SK-N-SH (cell line): Measurements from ENCODE around the gene PSMC5. TPM values are rescaled to one million over a fixed set of nuclear protein-coding genes. Genes with fewer than 3 reads are reported as not detected.

ENCODE experiments used
- CTCF ChIA-PET: fragments of 300-600, 350-600 bp; formaldehyde crosslinking; extraction: SDS; loops from one replicate; lab custom pipeline; 2021; lab: Yijun Ruan, JAX
- POLR2A ChIA-PET: fragments of 350-600 bp; sonication (Branson Sonifier 250); formaldehyde crosslinking; extraction: SDS; loops from one replicate; lab custom pipeline; 2020; ENCODE audit warnings: antibody characterized with exemption, inconsistent platforms; lab: Yijun Ruan, JAX
- DNase-seq: peaks from one replicate; pipeline ENCODE4 v3.0.0; 2012
- H2AFZ ChIP-seq: fragments of 200-600 bp; sonication (generic); 2 replicates; pipeline ENCODE4 v1.8.1; 2016; ENCODE audit warnings: antibody characterized with exemption, mild to moderate bottlenecking, low read depth
- H3F3A ChIP-seq: fragments of 200-600 bp; sonication (generic); replicated peaks from 2 replicates; pipeline ENCODE3; 2016; ENCODE audit warnings: antibody characterized with exemption, mild to moderate bottlenecking; ENCODE audit not compliant: insufficient read depth
- H3K27ac ChIP-seq, 2 experiments: fragments of 200-500 bp in 1 of 2; fragments of 200-600 bp in 1 of 2; sonication (Bioruptor generic) in 1 of 2; sonication (generic), shearing (Covaris generic) in 1 of 2; 2 replicates each; pipeline versions ENCODE4 v1.5.1 to v1.6.1; 2014 to 2016; ENCODE audit warnings: low read depth in 2 of 2, inconsistent platforms in 1 of 2, low read length in 1 of 2, mild to moderate bottlenecking in 1 of 2, mixed read lengths in 1 of 2
- H3K27me3 ChIP-seq: fragments of 200-600 bp; sonication (generic), shearing (Covaris generic); 2 replicates; pipeline ENCODE4 v1.6.1; 2016; ENCODE audit warnings: mixed run types; ENCODE audit not compliant: insufficient read depth
- H3K36me3 ChIP-seq, 2 experiments: fragments of 200-500 bp in 1 of 2; fragments of 200-600 bp in 1 of 2; sonication (Bioruptor generic) in 1 of 2; sonication (generic) in 1 of 2; replicated peaks in 1 of 2; 2 replicates each; pipeline versions ENCODE3 to v1.5.1; 2014 to 2016; ENCODE audit warnings: low read length in 1 of 2, mild to moderate bottlenecking in 1 of 2; ENCODE audit not compliant: insufficient read depth in 2 of 2, control insufficient read depth in 1 of 2
- H3K4me1 ChIP-seq, 2 experiments: fragments of 200-500 bp in 1 of 2; fragments of 200-600 bp in 1 of 2; sonication (Bioruptor generic) in 1 of 2; sonication (generic), shearing (Covaris generic) in 1 of 2; 2 replicates each; pipeline versions ENCODE4 v1.5.1 to v1.6.1; 2014 to 2016; ENCODE audit warnings: low read depth in 1 of 2, low read length in 1 of 2, mixed run types in 1 of 2; ENCODE audit not compliant: insufficient read depth in 2 of 2, control insufficient read depth in 1 of 2
- H3K4me2 ChIP-seq: fragments of 200-600 bp; sonication (generic), shearing (Covaris generic); 2 replicates; pipeline ENCODE4 v1.6.1; 2017; ENCODE audit warnings: mixed run types
- H3K4me3 ChIP-seq, 2 experiments: fragments of 200-500 bp in 1 of 2; fragments of 200-600 bp in 1 of 2; sonication (Bioruptor generic) in 1 of 2; sonication (generic), shearing (Covaris generic) in 1 of 2; 2 replicates each; pipeline versions ENCODE4 v1.5.1 to v1.8.1; 2014 to 2016; ENCODE audit warnings: low read depth in 2 of 2, inconsistent platforms in 1 of 2, low read length in 1 of 2, mild to moderate bottlenecking in 1 of 2, mixed read lengths in 1 of 2, moderate library complexity in 1 of 2
- H3K79me2 ChIP-seq: fragments of 200-600 bp; sonication (generic); 2 replicates; pipeline ENCODE4 v1.8.1; 2017; ENCODE audit warnings: mild to moderate bottlenecking; ENCODE audit not compliant: insufficient read depth
- H3K9ac ChIP-seq: fragments of 200-600 bp; sonication (generic); 2 replicates; pipeline ENCODE4 v1.6.1; 2017; ENCODE audit warnings: mixed run types
- H3K9me2 ChIP-seq: fragments of 200-600 bp; sonication (generic); 2 replicates; pipeline ENCODE4 v1.6.1; 2017; ENCODE audit warnings: mixed run types
- H3K9me3 ChIP-seq: fragments of 200-600 bp; sonication (generic); 2 replicates; pipeline ENCODE4 v1.6.1; 2017; ENCODE audit warnings: mixed run types, mild to moderate bottlenecking, moderate library complexity
- H4K20me1 ChIP-seq: fragments of 200-600 bp; sonication (generic); 2 replicates; pipeline ENCODE4 v1.6.1; 2017; ENCODE audit warnings: mild to moderate bottlenecking, mixed run types; ENCODE audit not compliant: insufficient read depth
- CHD2 ChIP-seq: fragments of 150-350 bp; IDR thresholded peaks from 2 replicates; pipeline ENCODE4 v1.6.1; 2018; ENCODE audit warnings: low read length; ENCODE audit not compliant: partially characterized antibody
- GATA2 ChIP-seq: sonication (generic); formaldehyde crosslinking; IDR thresholded peaks from 2 replicates; pipeline ENCODE4 v1.5.0; 2020; ENCODE audit warnings: mild to moderate bottlenecking, missing genetic modification reagents
- REST ChIP-seq: IDR thresholded peaks from 2 replicates; pipeline ENCODE4 v1.6.1; 2012; ENCODE audit warnings: mild to moderate bottlenecking, low read depth, low read length, moderate library complexity
- ZBTB33 ChIP-seq: IDR thresholded peaks from 2 replicates; pipeline ENCODE4 v1.4.0; 2012; ENCODE audit warnings: low read depth, borderline replicate concordance
- WGBS: methylation state at CpG from one replicate; pipeline ENCODE4 v1.1.6; 2017; ENCODE audit warnings: low lambda C conversion rate; 5-methylcytosine and 5-hydroxymethylcytosine counted together
- polyA plus RNA-seq, 3 experiments: library from polyadenylated mRNA; depleted of rRNA; stranded (reverse); fragments of >200 nt; gene quantifications; 2 replicates each; pipeline ENCODE4 v1.2.3, GENCODE V29; 2012

The PSMC5 gene
- polyA plus RNA-seq, 1 of the 3 experiments (the other 2 are of a cell fraction): 424 TPM

- no peak for TF ChIP-seq REST
- TF ChIP-seq ZBTB33: no peak
Observed at GRCh38 chr17:63809970-63810369, 17.3 kb upstream of the PSMC5 start (continued).

GRCh38 chr17:63816123-63816522 lies 11.1 kb upstream of the PSMC5 start:
- H3K9me2 ChIP-seq: no peaks in the 10 kb centered on the region
- H3K4me1 ChIP-seq: no peaks in the 10 kb centered on the region; a peak in 1 of 4 replicates
- H4K20me1 ChIP-seq: peaks cover 23% of the 10 kb centered on the region; the same call in 1 of the 2 replicates
- CTCF ChIA-PET: interaction anchor here (1.1 to 2.2 kb wide), 6 partner anchors 10 to 120 kb away, joined by 3 to 8 read pairs (median 4); no protein-coding TSS in a partner anchor
- no peaks in the 10 kb centered on the region for H3K9me3 ChIP-seq
- peak overlapping the region; percentile 3 to 4; a peak in 2 of 4 replicates for H3K27ac ChIP-seq
- H3K79me2 ChIP-seq: peaks cover 23% of the 10 kb centered on the region; the same call in 1 of the 2 replicates
- H3F3A ChIP-seq: peaks cover 54% of the 10 kb centered on the region
- H2AFZ ChIP-seq: no peak overlapping the region
- no peak for TF ChIP-seq ZBTB33
- no peak for TF ChIP-seq GATA2 (CRISPR knock-in tag)
- TF ChIP-seq CHD2: peak; percentile 22
- POLR2A ChIA-PET: no interaction called here
- no peak overlapping the region for H3K9ac ChIP-seq
- no peak overlapping the region for H3K4me3 ChIP-seq
- H3K4me2 ChIP-seq: no peak overlapping the region
- no peaks in the 10 kb centered on the region for H3K27me3 ChIP-seq
- 88% methylated on average over 2 of the region's 2 CpGs for WGBS
- DNase-seq: no peak
- H3K36me3 ChIP-seq: peaks cover 94 to 95% of the 10 kb centered on the region in 2 experiments
